Activated T-helper 2 cell treated with anti-CD3 and anti-CD28 coated beads, Interferon-gamma antibody, Interleukin-2, Interleukin-4, amounts not matched to agents 10 μg/mL and 5 μg/mL and 100 μg/mL, durations not matched to agents 14 hours and 24 hours and 36 hours (primary cell): Measurements from ENCODE around the gene TMEM141. TPM values are rescaled to one million over a fixed set of nuclear protein-coding genes. Genes with fewer than 3 reads are reported as not detected.
"Not testable (repeated sequence)": the region's sequence is repeated elsewhere in the genome, so short reads cannot be mapped to it uniquely, and the experiment has no call there.

Experiments used
- DNase-seq: peaks from one replicate; pipeline ENCODE4 v3.0.0; 2021; ENCODE audit warnings: low spot score
- H3K27ac Mint-ChIP-seq: one replicate; pipeline ENCODE4 v1.8.0; 2021; ENCODE audit warnings: mixed read lengths
- H3K27me3 Mint-ChIP-seq: one replicate; pipeline ENCODE4 v1.8.0; 2021; ENCODE audit warnings: low read depth, mixed read lengths
- H3K36me3 Mint-ChIP-seq: one replicate; pipeline ENCODE4 v1.8.0; 2021; ENCODE audit warnings: low read depth, mixed read lengths
- H3K4me1 Mint-ChIP-seq: one replicate; pipeline ENCODE4 v1.8.0; 2021; ENCODE audit warnings: low read depth, mixed read lengths
- H3K4me3 Mint-ChIP-seq: one replicate; pipeline ENCODE4 v1.8.0; 2021; ENCODE audit warnings: low read depth, mild to moderate bottlenecking, moderate library complexity, mixed read lengths
- H3K9me3 Mint-ChIP-seq: one replicate; pipeline ENCODE4 v1.8.0; 2021; ENCODE audit warnings: mixed read lengths
- intact Hi-C: fragments of 100-400 bp; cut with micrococcal nuclease; formaldehyde crosslinking; loops from one replicate; pipeline ENCODE4 v1.15.1; 2023
- total RNA-seq: library from RNA; stranded (reverse); gene quantifications from 2 replicates; pipeline ENCODE4 v1.2.3, GENCODE V29; 2022

The TMEM141 gene
- total RNA-seq, 1 donor from 2014 or later = 34.4 TPM

DNA sequence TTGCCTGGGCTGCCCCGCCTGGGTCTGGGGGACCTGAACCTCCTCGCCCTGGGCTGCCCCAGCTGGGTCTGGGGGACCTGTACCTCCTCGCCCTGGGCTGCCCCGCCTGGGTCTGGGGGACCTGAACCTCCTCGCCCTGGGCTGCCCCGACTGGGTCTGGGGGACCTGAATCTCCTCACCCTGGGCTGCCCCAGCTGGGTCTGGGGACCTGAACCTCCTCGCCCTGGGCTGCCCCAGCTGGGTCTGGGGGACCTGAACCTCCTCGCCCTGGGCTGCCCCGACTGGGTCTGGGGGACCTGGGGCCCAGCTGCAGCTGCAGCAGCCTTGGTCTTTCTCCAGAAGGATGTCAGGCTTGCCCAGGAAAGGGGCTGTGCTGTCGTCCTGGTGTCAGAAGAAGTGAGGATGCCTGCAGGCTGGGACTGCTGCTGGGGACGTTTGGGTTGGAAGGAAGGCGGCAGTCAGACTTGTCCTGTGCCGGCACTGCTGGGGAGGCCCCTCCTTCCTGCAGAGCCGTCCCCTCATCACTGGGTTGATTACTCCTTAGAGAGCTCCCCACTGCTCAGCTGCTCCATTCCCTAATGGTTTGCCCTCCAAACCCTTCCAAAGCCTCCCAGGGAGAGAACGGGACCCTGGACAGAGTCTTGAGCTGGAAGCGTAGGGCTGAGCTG is 42.4 kb downstream of the TMEM141 start:
- H3K4me1 Mint-ChIP-seq, H3K4me3 Mint-ChIP-seq, H3K27ac Mint-ChIP-seq, H3K27me3 Mint-ChIP-seq, H3K9me3 Mint-ChIP-seq, DNase-seq, intact Hi-C loops: not testable (repeated sequence)
- peaks cover 22% of the 10 kb centered on the region for H3K36me3 Mint-ChIP-seq

DNA sequence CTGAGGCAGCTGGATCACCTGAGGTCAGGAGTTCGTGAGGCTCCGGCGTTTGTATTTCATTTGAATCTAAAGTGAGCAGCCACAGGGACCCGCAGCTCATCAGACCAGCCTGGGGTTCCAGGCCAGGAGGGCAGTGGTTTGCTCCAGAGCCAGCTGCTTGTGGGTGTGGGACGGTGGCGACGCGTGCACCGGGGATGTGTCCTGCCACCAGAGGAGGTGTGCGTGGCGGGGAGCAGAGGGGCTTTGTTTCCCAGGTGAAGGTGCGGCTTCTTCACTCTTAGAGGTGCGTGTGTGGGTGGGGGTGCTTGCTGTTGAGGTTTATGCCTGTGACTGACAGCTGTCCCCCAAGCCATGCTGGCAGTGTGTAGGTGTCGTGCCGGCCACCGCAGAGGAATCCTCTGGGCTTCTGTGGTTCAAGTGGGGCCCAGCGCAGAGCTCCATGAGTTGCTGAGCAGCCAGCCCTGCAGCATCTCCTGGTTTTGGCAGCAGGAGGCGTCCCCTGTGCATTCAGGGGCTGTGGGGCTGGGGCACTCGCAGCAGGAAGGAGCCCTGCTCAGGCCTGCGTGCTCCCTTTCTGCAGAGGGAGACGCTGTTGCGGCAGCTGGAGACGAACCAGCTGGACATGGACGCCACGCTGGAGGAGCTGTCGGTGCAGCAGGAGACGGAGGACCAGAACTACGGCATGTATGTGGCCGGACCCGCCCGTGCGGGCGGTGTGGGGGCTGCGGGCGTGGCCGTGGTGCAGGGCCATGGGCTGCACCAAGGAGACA is 44.2 kb downstream of the TMEM141 start:
- no peaks in the 10 kb centered on the region for H3K9me3 Mint-ChIP-seq
- peaks cover 23% of the 10 kb centered on the region for H3K36me3 Mint-ChIP-seq
- intact Hi-C loops = no loop called here
- no peak for DNase-seq
- no peak overlapping the region for H3K4me3 Mint-ChIP-seq
- no peaks in the 10 kb centered on the region for H3K27me3 Mint-ChIP-seq
- no peaks in the 10 kb centered on the region for H3K4me1 Mint-ChIP-seq
- H3K27ac Mint-ChIP-seq = no peak overlapping the region

DNA sequence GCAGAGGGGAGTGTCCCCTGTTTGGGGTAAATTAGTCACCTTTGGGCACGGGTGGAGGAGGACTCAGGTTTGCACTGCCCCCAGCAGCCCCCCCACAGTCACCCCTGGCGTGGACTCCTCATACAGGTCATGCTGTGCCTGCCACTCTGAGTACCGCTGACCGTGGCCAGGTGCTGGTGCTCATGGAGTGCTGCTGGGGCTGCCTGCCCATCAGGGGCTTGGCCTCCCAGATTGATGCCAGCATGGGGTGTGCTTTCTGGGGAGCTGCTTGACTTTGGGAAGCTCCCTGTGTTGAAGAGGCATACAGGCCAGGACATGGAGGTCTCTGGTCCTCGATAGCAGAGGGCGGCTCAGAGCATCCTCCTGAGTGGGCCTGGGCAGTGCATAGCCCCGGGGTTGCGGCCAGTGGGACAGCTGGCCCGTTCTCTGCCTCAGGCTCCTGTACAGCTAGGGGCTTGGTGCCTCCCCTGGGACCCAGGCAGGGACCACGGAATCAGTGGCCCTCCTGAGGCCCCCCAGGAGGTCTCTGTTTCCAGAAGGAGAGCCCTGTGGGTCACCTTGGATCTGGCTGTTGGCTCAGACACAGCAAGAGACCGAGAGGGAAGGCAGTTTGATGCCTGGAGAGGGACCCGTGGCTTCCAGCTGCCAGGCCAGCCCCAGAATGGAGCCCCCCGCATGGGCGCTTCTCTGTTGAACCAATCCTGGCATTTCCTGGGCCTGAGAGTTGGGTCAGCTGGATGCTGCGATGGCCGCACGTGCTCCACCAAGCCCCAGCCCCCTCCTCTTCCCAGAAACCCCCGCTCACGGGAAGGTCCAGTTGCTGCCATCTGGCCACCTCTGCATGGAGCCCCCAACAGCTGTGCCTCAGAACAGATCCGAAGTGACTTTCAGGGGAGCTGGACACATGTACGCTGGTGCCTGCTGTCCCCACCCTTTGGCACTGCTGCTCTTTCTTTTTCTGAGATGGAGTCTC is 45.1 kb downstream of the TMEM141 start:
- intact Hi-C loops = no loop called here
- no peaks in the 10 kb centered on the region for H3K9me3 Mint-ChIP-seq

DNA sequence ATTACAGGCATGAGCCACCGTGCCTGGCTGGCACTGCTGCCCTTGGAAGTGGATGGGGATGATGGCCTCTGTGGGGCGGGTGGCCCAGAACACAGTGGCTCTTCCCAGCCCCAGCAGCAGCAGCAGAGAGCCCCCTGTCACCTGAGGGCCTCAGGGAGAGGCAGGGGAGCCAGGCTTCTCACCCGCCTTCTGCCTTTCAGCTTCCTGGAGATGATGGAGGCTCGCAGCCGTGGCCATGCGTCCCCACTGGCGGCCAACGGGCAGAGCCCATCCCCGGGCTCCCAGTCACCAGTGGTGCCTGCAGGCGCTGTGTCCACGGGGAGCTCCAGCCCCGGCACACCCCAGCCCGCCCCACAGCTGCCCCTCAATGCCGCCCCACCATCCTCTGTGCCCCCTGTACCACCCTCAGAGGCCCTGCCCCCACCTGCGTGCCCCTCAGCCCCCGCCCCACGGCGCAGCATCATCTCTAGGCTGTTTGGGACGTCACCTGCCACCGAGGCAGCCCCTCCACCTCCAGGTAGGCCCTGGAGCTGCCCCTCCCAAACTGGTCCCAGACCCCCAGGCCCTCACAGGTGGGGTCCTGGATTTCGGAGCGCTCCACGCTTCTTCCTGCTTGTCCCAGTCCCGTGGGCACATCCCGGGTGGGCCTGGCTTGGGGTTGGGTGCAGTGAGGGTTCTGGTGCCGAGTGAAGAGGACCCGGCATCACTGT is 46.2 kb downstream of the TMEM141 start:
- no peak for DNase-seq
- Mint-ChIP-seq H3K27me3 (no peaks in the 10 kb centered on the region), H3K36me3 (peaks cover 15% of the 10 kb centered on the region), H3K4me3 (no peak overlapping the region), H3K9me3 (no peaks in the 10 kb centered on the region), H3K4me1 (no peaks in the 10 kb centered on the region), H3K27ac (no peak overlapping the region)
- intact Hi-C loops = no loop called here

More for the DNA sequence above, 45.1 kb downstream of the TMEM141 start:
- Mint-ChIP-seq H3K36me3 (peaks cover 19% of the 10 kb centered on the region), H3K4me3 (no peak overlapping the region), H3K4me1 (no peaks in the 10 kb centered on the region), H3K27ac (no peak overlapping the region), H3K27me3 (no peaks in the 10 kb centered on the region)
- no peak for DNase-seq

DNA sequence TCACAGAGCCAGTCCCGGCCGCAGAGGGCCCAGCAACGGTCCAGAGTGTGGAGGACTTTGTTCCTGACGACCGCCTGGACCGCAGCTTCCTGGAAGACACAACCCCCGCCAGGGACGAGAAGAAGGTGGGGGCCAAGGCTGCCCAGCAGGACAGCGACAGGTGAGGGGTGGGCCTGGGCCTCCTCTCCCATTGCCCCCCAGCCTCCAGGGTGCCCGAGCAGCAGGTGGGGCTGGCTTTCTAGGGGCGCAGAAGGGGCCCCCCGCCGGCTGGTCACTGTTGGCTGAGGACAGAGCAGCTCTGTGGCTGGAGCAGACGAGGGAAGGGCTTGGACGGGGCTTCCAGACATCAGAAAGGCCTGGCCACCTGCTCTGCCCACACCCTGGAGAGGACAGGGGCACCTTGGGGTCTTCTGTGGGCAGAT is 46.7 kb downstream of the TMEM141 start:
- H3K27me3 Mint-ChIP-seq, H3K27ac Mint-ChIP-seq, H3K4me3 Mint-ChIP-seq, intact Hi-C loops, H3K4me1 Mint-ChIP-seq, H3K9me3 Mint-ChIP-seq, DNase-seq: not testable (repeated sequence)
- peaks cover 14% of the 10 kb centered on the region for H3K36me3 Mint-ChIP-seq

DNA sequence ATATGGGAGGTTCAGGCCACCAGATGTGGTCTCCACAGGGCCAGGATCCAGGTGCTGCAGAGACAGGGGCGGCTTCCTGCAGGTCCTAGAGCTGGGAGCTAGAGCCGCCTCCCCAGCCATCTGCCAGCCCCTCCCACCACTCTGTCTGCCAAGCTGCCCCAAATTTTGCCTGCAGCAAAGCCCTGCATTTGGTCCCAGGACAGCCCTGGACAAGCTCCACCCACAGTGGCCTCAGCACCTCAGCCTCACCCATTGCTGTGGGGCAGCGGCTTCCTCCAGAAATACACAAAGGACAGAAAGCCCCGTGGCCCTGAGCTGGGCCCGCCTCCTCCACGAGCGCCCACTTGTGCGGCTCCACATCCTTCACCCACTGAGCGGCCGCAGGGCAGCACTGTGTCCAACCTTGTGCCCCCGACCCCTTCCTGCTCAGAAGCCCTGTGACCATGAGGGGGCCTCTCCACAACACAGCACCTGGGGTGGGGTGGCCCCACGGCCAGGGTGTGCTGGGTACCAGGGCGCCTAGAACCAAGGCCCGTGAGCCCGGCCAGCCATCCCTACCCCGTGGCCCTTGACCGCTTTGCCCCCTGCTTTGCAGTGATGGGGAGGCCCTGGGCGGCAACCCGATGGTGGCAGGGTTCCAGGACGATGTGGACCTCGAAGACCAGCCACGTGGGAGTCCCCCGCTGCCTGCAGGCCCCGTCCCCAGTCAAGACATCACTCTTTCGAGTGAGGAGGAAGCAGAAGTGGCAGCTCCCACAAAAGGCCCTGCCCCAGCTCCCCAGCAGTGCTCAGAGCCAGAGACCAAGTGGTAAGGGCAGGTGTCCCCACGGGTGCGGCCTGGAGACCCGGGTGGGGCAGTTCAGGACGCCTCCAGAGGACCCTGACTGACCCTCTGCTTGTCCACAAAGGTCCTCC is 47.4 kb downstream of the TMEM141 start:
- intact Hi-C loops = no loop called here
- H3K27me3 Mint-ChIP-seq = no peaks in the 10 kb centered on the region
- no peak overlapping the region for H3K27ac Mint-ChIP-seq
- DNase-seq = no peak
- H3K9me3 Mint-ChIP-seq = no peaks in the 10 kb centered on the region
- peaks cover 14% of the 10 kb centered on the region for H3K36me3 Mint-ChIP-seq
- no peaks in the 10 kb centered on the region for H3K4me1 Mint-ChIP-seq
- no peak overlapping the region for H3K4me3 Mint-ChIP-seq

DNA sequence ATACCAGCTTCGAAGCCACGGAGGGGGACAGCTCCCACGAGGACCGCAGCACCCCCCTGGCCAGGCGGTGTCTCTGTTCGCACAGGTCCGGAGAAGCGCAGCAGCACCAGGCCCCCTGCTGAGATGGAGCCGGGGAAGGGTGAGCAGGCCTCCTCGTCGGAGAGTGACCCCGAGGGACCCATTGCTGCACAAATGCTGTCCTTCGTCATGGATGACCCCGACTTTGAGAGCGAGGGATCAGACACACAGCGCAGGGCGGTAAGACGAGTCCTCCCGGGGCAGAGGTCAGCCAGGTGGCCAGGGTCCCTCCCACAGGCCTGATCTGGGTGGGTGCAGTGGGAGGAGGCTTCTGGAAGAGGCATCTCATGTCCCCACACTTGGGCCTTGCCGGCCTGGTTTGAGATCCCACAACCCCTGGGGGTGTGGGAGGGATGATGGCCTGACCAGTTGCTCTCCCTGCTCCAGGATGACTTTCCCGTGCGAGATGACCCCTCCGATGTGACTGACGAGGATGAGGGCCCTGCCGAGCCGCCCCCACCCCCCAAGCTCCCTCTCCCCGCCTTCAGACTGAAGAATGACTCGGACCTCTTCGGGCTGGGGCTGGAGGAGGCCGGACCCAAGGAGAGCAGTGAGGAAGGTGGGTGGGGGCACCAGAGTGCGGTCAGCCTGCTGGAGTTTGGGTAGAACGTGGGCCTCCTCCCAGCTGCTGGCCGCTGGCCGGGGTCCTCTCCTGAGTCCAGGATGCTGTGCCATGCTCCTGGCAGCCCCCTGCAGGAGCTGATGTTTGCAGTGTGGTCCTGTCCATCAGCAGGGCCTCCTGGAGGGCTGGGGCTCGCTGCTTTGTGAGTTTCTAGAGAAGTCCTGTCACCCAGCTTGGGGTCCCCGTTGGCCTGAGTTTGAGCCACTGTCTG is 48.3 kb downstream of the TMEM141 start:
- Mint-ChIP-seq H3K36me3 (peaks cover 11% of the 10 kb centered on the region), H3K4me3 (no peak overlapping the region), H3K27ac (no peak overlapping the region), H3K9me3 (no peaks in the 10 kb centered on the region), H3K27me3 (no peaks in the 10 kb centered on the region), H3K4me1 (no peaks in the 10 kb centered on the region)
- intact Hi-C loops = loop anchor here (10.0 kb wide), 1 partner anchor 335 kb away; the partner anchor contains the start of genes LRRC26 and TMEM210
- no peak for DNase-seq

DNA sequence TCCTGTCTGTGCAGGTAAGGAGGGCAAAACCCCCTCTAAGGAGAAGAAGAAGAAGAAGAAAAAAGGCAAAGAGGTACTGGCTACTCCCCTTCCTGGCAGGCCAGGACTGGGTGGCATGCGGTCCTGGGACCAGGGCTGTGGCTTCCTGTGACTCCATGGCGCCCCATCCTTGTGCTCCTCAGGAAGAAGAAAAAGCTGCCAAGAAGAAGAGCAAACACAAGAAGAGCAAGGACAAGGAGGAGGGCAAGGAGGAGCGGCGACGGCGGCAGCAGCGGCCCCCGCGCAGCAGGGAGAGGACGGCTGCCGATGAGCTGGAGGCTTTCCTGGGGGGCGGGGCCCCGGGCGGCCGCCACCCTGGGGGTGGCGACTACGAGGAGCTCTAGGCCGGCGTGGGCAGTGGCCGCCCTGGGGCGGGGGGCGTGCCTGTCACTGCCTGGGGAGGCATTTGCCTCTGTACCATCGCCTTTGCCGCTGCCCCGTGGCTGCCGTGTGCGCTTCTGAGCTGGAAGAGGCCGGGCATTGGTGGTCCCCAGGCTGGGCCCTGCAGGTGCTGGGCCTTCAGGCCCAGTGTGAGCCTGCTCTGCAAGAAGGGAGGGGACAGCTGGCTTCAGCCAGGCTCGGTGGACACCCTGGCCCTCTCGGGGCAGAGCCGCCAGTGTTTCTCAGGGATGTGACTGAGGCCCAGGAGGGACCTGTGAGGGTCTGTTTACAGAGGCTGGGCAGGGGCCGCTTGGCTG is 49.2 kb downstream of the TMEM141 start:
- H3K27me3 Mint-ChIP-seq = no peaks in the 10 kb centered on the region
- intact Hi-C loops = loop anchor here (10.0 kb wide), 1 partner anchor 334 kb away; the partner anchor contains the start of genes LRRC26 and TMEM210
- H3K4me3 Mint-ChIP-seq = no peak overlapping the region
- no peak for DNase-seq
- peaks cover 11% of the 10 kb centered on the region for H3K36me3 Mint-ChIP-seq
- no peaks in the 10 kb centered on the region for H3K4me1 Mint-ChIP-seq
- no peak overlapping the region for H3K27ac Mint-ChIP-seq
- H3K9me3 Mint-ChIP-seq = no peaks in the 10 kb centered on the region

DNA sequence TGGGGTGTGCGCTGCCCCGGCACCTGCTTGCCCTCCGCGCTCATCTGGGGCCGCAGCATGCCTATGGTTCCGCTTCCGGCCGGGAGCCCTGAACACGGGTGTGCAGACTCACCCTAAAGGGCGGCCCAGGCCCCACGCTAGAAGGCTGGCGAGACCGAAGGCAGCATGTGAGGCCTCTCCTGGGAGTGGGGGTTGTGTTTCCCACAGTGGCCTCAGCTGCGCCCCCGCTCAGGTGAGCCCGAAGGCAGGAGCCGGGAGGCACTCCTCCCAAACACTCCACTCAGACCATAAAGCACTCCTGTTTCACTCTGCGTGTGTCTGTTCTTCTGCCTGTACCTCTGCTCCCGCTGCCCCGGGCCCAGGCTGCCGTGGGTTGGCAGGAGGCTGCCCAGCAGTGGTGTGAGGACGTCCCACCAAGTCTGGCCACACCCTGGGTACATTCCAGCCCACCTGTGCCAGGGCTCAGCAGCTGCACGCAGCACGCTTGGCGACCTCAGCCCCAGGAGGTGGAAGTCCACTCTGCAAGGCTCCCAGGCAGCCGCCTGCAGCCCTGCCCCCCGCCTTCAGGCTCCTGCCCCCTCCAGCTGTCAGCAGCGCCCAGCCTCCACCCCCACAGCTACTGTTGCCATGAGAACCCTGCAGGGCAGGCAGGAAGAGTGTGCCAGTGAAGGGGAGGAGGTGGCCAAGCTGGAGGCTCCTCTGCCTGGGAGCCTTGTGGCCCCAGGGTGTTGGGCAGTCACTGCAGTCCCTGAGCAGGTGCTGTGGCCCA is 49.9 kb downstream of the TMEM141 start:
- intact Hi-C loops = loop anchor here (10.0 kb wide), 1 partner anchor 334 kb away; the partner anchor contains the start of genes LRRC26 and TMEM210
- no peak overlapping the region for H3K4me3 Mint-ChIP-seq
- DNase-seq = no peak
- no peak overlapping the region for H3K27ac Mint-ChIP-seq
- H3K27me3 Mint-ChIP-seq = no peaks in the 10 kb centered on the region
- H3K36me3 Mint-ChIP-seq = peaks cover 11% of the 10 kb centered on the region
- H3K4me1 Mint-ChIP-seq = no peaks in the 10 kb centered on the region
- no peaks in the 10 kb centered on the region for H3K9me3 Mint-ChIP-seq
